Osteocyte (in vitro differentiated cells): ENCODE results near the gene SAC3D1. TPM values are rescaled to one million over a fixed set of nuclear protein-coding genes. Genes with fewer than 3 reads are reported as not detected.

Experiments used
- DNase-seq: peaks from one replicate; pipeline ENCODE4 v3.0.0; 2021; ENCODE audit warnings: mixed read lengths; ENCODE audit not compliant: unreplicated experiment; ENCODE audit errors: extremely low spot score
- H3K27ac Mint-ChIP-seq: one replicate; pipeline ENCODE4 v1.8.0; 2021; ENCODE audit warnings: mild to moderate bottlenecking, mixed read lengths; ENCODE audit not compliant: unreplicated experiment
- H3K27me3 Mint-ChIP-seq: one replicate; pipeline ENCODE4 v1.8.0; 2021; ENCODE audit warnings: mixed read lengths; ENCODE audit not compliant: unreplicated experiment
- H3K36me3 Mint-ChIP-seq: one replicate; pipeline ENCODE4 v1.8.0; 2021; ENCODE audit warnings: mixed read lengths; ENCODE audit not compliant: unreplicated experiment
- H3K4me1 Mint-ChIP-seq: one replicate; pipeline ENCODE4 v1.8.0; 2021; ENCODE audit warnings: mixed read lengths; ENCODE audit not compliant: unreplicated experiment
- H3K4me3 Mint-ChIP-seq: one replicate; pipeline ENCODE4 v1.8.0; 2021; ENCODE audit warnings: mild to moderate bottlenecking, moderate library complexity, mixed read lengths; ENCODE audit not compliant: unreplicated experiment
- H3K9me3 Mint-ChIP-seq: one replicate; pipeline ENCODE4 v1.8.0; 2021; ENCODE audit warnings: mixed read lengths; ENCODE audit not compliant: unreplicated experiment
- microRNA-seq: library from miRNA; unstranded; fragments of <30 nt; microRNA quantifications from one replicate; pipeline ENCODE4 v1.1.0, GENCODE V29; 2020; ENCODE audit not compliant: unreplicated experiment
- total RNA-seq: library from RNA; stranded (reverse); gene quantifications from 2 replicates; pipeline ENCODE4 v1.2.1, GENCODE V29; 2021
- TF ChIP-seq, protein P1 (sequence below): fragments of 200-600 bp; sonication (generic); IDR thresholded peaks from 2 replicates; pipeline ENCODE4 v1.5.0; 2021; ENCODE audit warnings: antibody characterized with exemption, mild to moderate bottlenecking, moderate library complexity

Gene SAC3D1
- total RNA-seq, 1 donor from 2014 or later: 15.0 TPM

GRCh38 chr11:65087216-65087615 lies 46.2 kb downstream of the SAC3D1 start:
- peaks cover 18% of the 10 kb centered on the region for H3K36me3 Mint-ChIP-seq
- H3K4me3 Mint-ChIP-seq: no peak overlapping the region
- no peaks in the 10 kb centered on the region for H3K9me3 Mint-ChIP-seq

GRCh38 chr11:65087827-65088226 lies 46.8 kb downstream of the SAC3D1 start:
- no peak overlapping the region for H3K4me3 Mint-ChIP-seq
- TF ChIP-seq, protein P1, sequence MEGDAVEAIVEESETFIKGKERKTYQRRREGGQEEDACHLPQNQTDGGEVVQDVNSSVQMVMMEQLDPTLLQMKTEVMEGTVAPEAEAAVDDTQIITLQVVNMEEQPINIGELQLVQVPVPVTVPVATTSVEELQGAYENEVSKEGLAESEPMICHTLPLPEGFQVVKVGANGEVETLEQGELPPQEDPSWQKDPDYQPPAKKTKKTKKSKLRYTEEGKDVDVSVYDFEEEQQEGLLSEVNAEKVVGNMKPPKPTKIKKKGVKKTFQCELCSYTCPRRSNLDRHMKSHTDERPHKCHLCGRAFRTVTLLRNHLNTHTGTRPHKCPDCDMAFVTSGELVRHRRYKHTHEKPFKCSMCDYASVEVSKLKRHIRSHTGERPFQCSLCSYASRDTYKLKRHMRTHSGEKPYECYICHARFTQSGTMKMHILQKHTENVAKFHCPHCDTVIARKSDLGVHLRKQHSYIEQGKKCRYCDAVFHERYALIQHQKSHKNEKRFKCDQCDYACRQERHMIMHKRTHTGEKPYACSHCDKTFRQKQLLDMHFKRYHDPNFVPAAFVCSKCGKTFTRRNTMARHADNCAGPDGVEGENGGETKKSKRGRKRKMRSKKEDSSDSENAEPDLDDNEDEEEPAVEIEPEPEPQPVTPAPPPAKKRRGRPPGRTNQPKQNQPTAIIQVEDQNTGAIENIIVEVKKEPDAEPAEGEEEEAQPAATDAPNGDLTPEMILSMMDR: no peak
- H3K27ac Mint-ChIP-seq: no peak overlapping the region
- H3K36me3 Mint-ChIP-seq: peaks cover 18% of the 10 kb centered on the region
- H3K4me1 Mint-ChIP-seq: peaks cover 27% of the 10 kb centered on the region
- no peak for DNase-seq
- no peaks in the 10 kb centered on the region for H3K27me3 Mint-ChIP-seq
- H3K9me3 Mint-ChIP-seq: no peaks in the 10 kb centered on the region

More at GRCh38 chr11:65087216-65087615, 46.2 kb downstream of the SAC3D1 start:
- TF ChIP-seq, protein P1: no peak
- no peak overlapping the region for H3K27ac Mint-ChIP-seq
- H3K27me3 Mint-ChIP-seq: no peaks in the 10 kb centered on the region
- no peak for DNase-seq
- H3K4me1 Mint-ChIP-seq: peaks cover 31% of the 10 kb centered on the region

GRCh38 chr11:65089621-65090020 lies 48.6 kb downstream of the SAC3D1 start:
- Mint-ChIP-seq H3K9me3 (no peaks in the 10 kb centered on the region), H3K27me3 (no peaks in the 10 kb centered on the region), H3K4me3 (no peak overlapping the region), H3K36me3 (peaks cover 18% of the 10 kb centered on the region), H3K4me1 (peaks cover 14% of the 10 kb centered on the region), H3K27ac (no peak overlapping the region)
- TF ChIP-seq, protein P1: no peak
- DNase-seq: no peak

- Mint-ChIP-seq H3K4me1 (peaks cover 6% of the 10 kb centered on the region), H3K9me3 (no peaks in the 10 kb centered on the region), H3K4me3 (no peak overlapping the region), H3K27me3 (no peaks in the 10 kb centered on the region), H3K27ac (no peak overlapping the region), H3K36me3 (peaks cover 16% of the 10 kb centered on the region)
- no peak for DNase-seq
- TF ChIP-seq, protein P1: no peak
These were observed 49.6 kb downstream of the SAC3D1 start for GRCh38 chr11:65090628-65091027.

Small RNA genes lying within 50 kb of the gene (microRNA-seq; reads per million reads assigned to microRNA genes)
- 2.2 reads per million for gene MIR6879

Other genes with a start within 250 kb of the SAC3D1 start
- gene MAP4K2, start 238.0 kb upstream of the SAC3D1 start, total RNA-seq: 16.0 and 18.6 TPM in 2 replicates
- gene MEN1, start 230.7 kb upstream of the SAC3D1 start, total RNA-seq: 27.1 and 29.2 TPM in 2 replicates
- gene CDC42BPG, start 196.6 kb upstream of the SAC3D1 start, total RNA-seq: 0.68 and 1.7 TPM in 2 replicates
- 57.4 and 61.0 TPM in 2 replicates for gene EHD1, start 162.6 kb upstream of the SAC3D1 start, total RNA-seq
- 23.6 and 28.7 TPM in 2 replicates for gene ATG2A, start 124.0 kb upstream of the SAC3D1 start, total RNA-seq
- 21.3 and 26.8 TPM in 2 replicates for gene PPP2R5B, start 116.5 kb upstream of the SAC3D1 start, total RNA-seq
- not detected in 2 replicates for gene GPHA2, start 105.3 kb upstream of the SAC3D1 start, total RNA-seq
- not detected in 2 replicates for gene MAJIN, start 69.1 kb upstream of the SAC3D1 start, total RNA-seq
- not detected in 2 replicates for gene BATF2, start 44.2 kb upstream of the SAC3D1 start, total RNA-seq
- gene ARL2, start 27.1 kb upstream of the SAC3D1 start, total RNA-seq: 118 and 124 TPM in 2 replicates
- gene SNX15, start 13.8 kb upstream of the SAC3D1 start, total RNA-seq: 26.9 and 30.0 TPM in 2 replicates
- not detected in 2 replicates for gene NAALADL1, start 17.3 kb downstream of the SAC3D1 start, total RNA-seq
- 6.0 and 7.1 TPM in 2 replicates for gene CDCA5, start 42.8 kb downstream of the SAC3D1 start, total RNA-seq
- gene ZFPL1, start 43.0 kb downstream of the SAC3D1 start, total RNA-seq: 49.5 and 55.3 TPM in 2 replicates
- 122 and 127 TPM in 2 replicates for gene VPS51, start 55.0 kb downstream of the SAC3D1 start, total RNA-seq
- 13.6 and 18.3 TPM in 2 replicates for gene TM7SF2, start 70.7 kb downstream of the SAC3D1 start, total RNA-seq
- 9.0 and 9.8 TPM in 2 replicates for gene ZNHIT2, start 76.5 kb downstream of the SAC3D1 start, total RNA-seq
- gene FAU, start 80.9 kb downstream of the SAC3D1 start, total RNA-seq: 734 and 738 TPM in 2 replicates
- gene MRPL49, start 81.1 kb downstream of the SAC3D1 start, total RNA-seq: 41.0 and 43.5 TPM in 2 replicates
- gene SYVN1, start 93.3 kb downstream of the SAC3D1 start, total RNA-seq: 53.6 and 57.1 TPM in 2 replicates
- gene SPDYC, start 129.0 kb downstream of the SAC3D1 start, total RNA-seq: not detected in 2 replicates
- 154 and 155 TPM in 2 replicates for gene CAPN1, start 140.7 kb downstream of the SAC3D1 start, total RNA-seq
- gene POLA2, start 220.8 kb downstream of the SAC3D1 start, total RNA-seq: 5.9 and 9.3 TPM in 2 replicates